SKM-1 (cell line): Measurements from ENCODE around the gene PTCD1.
A peak's percentile ranks its signal among the peaks of the same experiment; 100 is the strongest.

Experiments
- DNase-seq: peaks from one replicate; lab custom pipeline; 2025; ENCODE audit not compliant: unreplicated experiment; lab: John Stamatoyannopoulos, UW

PTCD1 gene

GRCh38 chr7:99438573-99439480 is at the start of gene PTCD1, which contains the start of gene CPSF4:
TSS of gene PTCD1 (minus strand) at chr7:99438798. CDS start at chr7:99435242, 3,556 bp downstream.
TSS of gene CPSF4 (plus strand) at chr7:99438943. CDS start at chr7:99439083, 140 bp downstream.
- peak; percentile 88 for DNase-seq

GRCh38 chr7:99485094-99485493 is 46.5 kb upstream of the PTCD1 start:
- DNase-seq = no peak

- no peak for DNase-seq
Observed at GRCh38 chr7:99478464-99479440, 40.2 kb upstream of the PTCD1 start.

GRCh38 chr7:99476107-99476506 is 37.5 kb upstream of the PTCD1 start:
- DNase-seq = no peak

- DNase-seq = peak; percentile 37
Observed at GRCh38 chr7:99473315-99473596, 34.7 kb upstream of the PTCD1 start.

GRCh38 chr7:99472561-99473314 is 34.1 kb upstream of the PTCD1 start, which contains the start of gene ZNF789:
TSS of gene ZNF789 (plus strand) at chr7:99472890. CDS start at chr7:99476457, 3,567 bp downstream.
- DNase-seq = peak; percentile 89

GRCh38 chr7:99469381-99470065 is 30.9 kb upstream of the PTCD1 start:
- DNase-seq = no peak

- no peak for DNase-seq
Observed at GRCh38 chr7:99468336-99468918, 29.8 kb upstream of the PTCD1 start.

GRCh38 chr7:99465421-99465768 is 26.8 kb upstream of the PTCD1 start:
- no peak for DNase-seq

GRCh38 chr7:99461221-99461620 is 22.6 kb upstream of the PTCD1 start:
- DNase-seq = no peak

GRCh38 chr7:99460651-99461050 is 22.1 kb upstream of the PTCD1 start:
- DNase-seq = no peak

- peak; percentile 27 for DNase-seq
Observed at GRCh38 chr7:99459087-99459486, 20.5 kb upstream of the PTCD1 start.

GRCh38 chr7:99457650-99458493 is 19.3 kb upstream of the PTCD1 start:
- no peak for DNase-seq

- DNase-seq = no peak
Observed at GRCh38 chr7:99457050-99457649, 18.6 kb upstream of the PTCD1 start.

- DNase-seq = no peak
Observed at GRCh38 chr7:99456288-99456687, 17.7 kb upstream of the PTCD1 start.

GRCh38 chr7:99455874-99456273 is 17.3 kb upstream of the PTCD1 start:
- no peak for DNase-seq

- no peak for DNase-seq
Observed at GRCh38 chr7:99453105-99453504, 14.5 kb upstream of the PTCD1 start.

GRCh38 chr7:99452541-99452940 is 13.9 kb upstream of the PTCD1 start:
- DNase-seq = no peak

- DNase-seq = no peak
Observed at GRCh38 chr7:99451936-99452335, 13.3 kb upstream of the PTCD1 start.
